GM18511 (cell line): ENCODE measurements around the gene MOGAT1.
"Not testable (repeated sequence)": the region's sequence is repeated elsewhere in the genome, so short reads cannot be mapped to it uniquely, and the experiment has no call there.

Experiments used
- ATAC-seq: cut with Tn5 transposase; IDR thresholded peaks from one replicate; pipeline ENCODE4 v1.9.1; 2021; ENCODE audit warnings: mild to moderate bottlenecking, moderate library complexity; ENCODE audit not compliant: unreplicated experiment

The MOGAT1 gene

GRCh38 chr2:222738312-222738711 lies 66.9 kb downstream of the MOGAT1 start:
- no peak for ATAC-seq

- no peak for ATAC-seq
Measured at GRCh38 chr2:222738809-222739208, 67.4 kb downstream of the MOGAT1 start.

- no peak for ATAC-seq
Measured at GRCh38 chr2:222739939-222740338, 68.5 kb downstream of the MOGAT1 start.

- ATAC-seq: no peak
Measured at GRCh38 chr2:222743251-222743812, 71.9 kb downstream of the MOGAT1 start.

GRCh38 chr2:222745836-222746559 lies 74.5 kb downstream of the MOGAT1 start:
- ATAC-seq: no peak

GRCh38 chr2:222747526-222748160 lies 76.2 kb downstream of the MOGAT1 start:
- ATAC-seq: peak; percentile 86

GRCh38 chr2:222750533-222750932 lies 79.1 kb downstream of the MOGAT1 start:
- no peak for ATAC-seq

GRCh38 chr2:222751238-222751637 lies 79.8 kb downstream of the MOGAT1 start:
- ATAC-seq: no peak

GRCh38 chr2:222751821-222752719 lies 80.6 kb downstream of the MOGAT1 start:
- no peak for ATAC-seq

- ATAC-seq: no peak
Measured at GRCh38 chr2:222752746-222753145, 81.3 kb downstream of the MOGAT1 start.

GRCh38 chr2:222753251-222753824 lies 81.9 kb downstream of the MOGAT1 start:
- no peak for ATAC-seq

- no peak for ATAC-seq
Measured at GRCh38 chr2:222754324-222754930, 83.0 kb downstream of the MOGAT1 start.

- not testable (repeated sequence) for ATAC-seq
Measured at GRCh38 chr2:222755593-222755992, 84.1 kb downstream of the MOGAT1 start.

- ATAC-seq: no peak
Measured at GRCh38 chr2:222756362-222756831, 84.9 kb downstream of the MOGAT1 start.

- no peak for ATAC-seq
Measured at GRCh38 chr2:222756951-222757650, 85.6 kb downstream of the MOGAT1 start.
